Prostate gland (tissue), 2 donors: ENCODE data around the gene KRT78.

Source experiments
- POLR2AphosphoS5 ChIP-seq: sonication (generic); formaldehyde crosslinking; IDR thresholded peaks from one replicate; pipeline ENCODE4 v1.6.1; 2017; ENCODE audit warnings: antibody characterized with exemption
- TF ChIP-seq, protein P1 (sequence below), 4 experiments: fragments of 200-600 bp in 2 of 4; fragments of 450-650 bp in 2 of 4; sonication (generic) in 2 of 4; IDR thresholded peaks; 1 replicate in 3 of 4; 2 replicates in 1 of 4; pipeline ENCODE4 v1.5.1; 2016 to 2019; ENCODE audit warnings: antibody characterized with exemption in 4 of 4, mild to moderate bottlenecking in 2 of 4, moderate library complexity in 2 of 4

- TF ChIP-seq, protein P1, sequence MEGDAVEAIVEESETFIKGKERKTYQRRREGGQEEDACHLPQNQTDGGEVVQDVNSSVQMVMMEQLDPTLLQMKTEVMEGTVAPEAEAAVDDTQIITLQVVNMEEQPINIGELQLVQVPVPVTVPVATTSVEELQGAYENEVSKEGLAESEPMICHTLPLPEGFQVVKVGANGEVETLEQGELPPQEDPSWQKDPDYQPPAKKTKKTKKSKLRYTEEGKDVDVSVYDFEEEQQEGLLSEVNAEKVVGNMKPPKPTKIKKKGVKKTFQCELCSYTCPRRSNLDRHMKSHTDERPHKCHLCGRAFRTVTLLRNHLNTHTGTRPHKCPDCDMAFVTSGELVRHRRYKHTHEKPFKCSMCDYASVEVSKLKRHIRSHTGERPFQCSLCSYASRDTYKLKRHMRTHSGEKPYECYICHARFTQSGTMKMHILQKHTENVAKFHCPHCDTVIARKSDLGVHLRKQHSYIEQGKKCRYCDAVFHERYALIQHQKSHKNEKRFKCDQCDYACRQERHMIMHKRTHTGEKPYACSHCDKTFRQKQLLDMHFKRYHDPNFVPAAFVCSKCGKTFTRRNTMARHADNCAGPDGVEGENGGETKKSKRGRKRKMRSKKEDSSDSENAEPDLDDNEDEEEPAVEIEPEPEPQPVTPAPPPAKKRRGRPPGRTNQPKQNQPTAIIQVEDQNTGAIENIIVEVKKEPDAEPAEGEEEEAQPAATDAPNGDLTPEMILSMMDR (IDR thresholded peaks at IDR 0.05), result peak; percentile 30 to 87 (median 64)
- TF ChIP-seq POLR2AphosphoS5, result no peak
Measured at GRCh38 chr12:52870361-52871290, 21.8 kb upstream of the KRT78 start.
